ENCODE results near the gene SEMA4B.

SEMA4B gene

GRCh38 chr15:90205050-90205848, 4.1 kb downstream of the SEMA4B start:
- H3K27me3 ChIP-seq (ENCODE audit: control insufficient read depth, low read length) = peaks cover 8% of the 10 kb centered on the region
- no peaks in the 10 kb centered on the region for H3K9me3 ChIP-seq (ENCODE audit: control insufficient read depth, insufficient read depth, low read length)
- H3K27ac ChIP-seq (ENCODE audit: low read depth, low read length) = no peak overlapping the region
- H3K36me3 ChIP-seq (ENCODE audit: control insufficient read depth, low read length) = no peaks in the 10 kb centered on the region
- H3K79me2 ChIP-seq (ENCODE audit: control insufficient read depth, low read length) = peaks cover 5% of the 10 kb centered on the region
- H3K4me3 ChIP-seq (ENCODE audit: low read length) = no peak overlapping the region
- no peak for TF ChIP-seq CTCF (IDR thresholded peaks at IDR 0.05; ENCODE audit: low read depth, low read length, poor library complexity, severe bottlenecking)
- TF ChIP-seq EZH2phosphoT487 (IDR thresholded peaks at IDR 0.05; ENCODE audit: borderline replicate concordance, low read length) = no peak
- peaks cover 19% of the 10 kb centered on the region for H3K4me1 ChIP-seq (ENCODE audit: control insufficient read depth, low read length)
- H4K20me1 ChIP-seq (ENCODE audit: control insufficient read depth, insufficient read depth, low read depth, low read length) = 0 out of 2 replicates have a peak, but pooled peaks cover 2% of the 10 kb centered on the region
- H3F3A ChIP-seq (ENCODE audit: control insufficient read depth, insufficient read depth) = no peaks in the 10 kb centered on the region
- H3K4me2 ChIP-seq (ENCODE audit: low read length) = no peak overlapping the region
- no peaks in the 10 kb centered on the region for H3K9me2 ChIP-seq (replicated peaks; ENCODE audit: control insufficient read depth, low read length)

- Histone ChIP-seq H3K79me2 (ENCODE audit: control insufficient read depth, low read length) (peaks cover 5% of the 10 kb centered on the region), H3F3A (ENCODE audit: control insufficient read depth, insufficient read depth) (no peaks in the 10 kb centered on the region), H3K9me2 (replicated peaks; ENCODE audit: control insufficient read depth, low read length) (no peaks in the 10 kb centered on the region), H3K4me2 (ENCODE audit: low read length) (no peak overlapping the region), H3K4me1 (ENCODE audit: control insufficient read depth, low read length) (peaks cover 12% of the 10 kb centered on the region), H3K36me3 (ENCODE audit: control insufficient read depth, low read length) (no peaks in the 10 kb centered on the region), H4K20me1 (ENCODE audit: control insufficient read depth, insufficient read depth, low read depth, low read length) (0 out of 2 replicates have a peak, but pooled peaks cover 2% of the 10 kb centered on the region), H3K4me3 (ENCODE audit: low read length) (no peak overlapping the region), H3K27ac (ENCODE audit: low read depth, low read length) (no peak overlapping the region), H3K27me3 (ENCODE audit: control insufficient read depth, low read length) (peaks cover 8% of the 10 kb centered on the region), H3K9me3 (ENCODE audit: control insufficient read depth, insufficient read depth, low read length) (no peaks in the 10 kb centered on the region)
- TF ChIP-seq EZH2phosphoT487 (IDR thresholded peaks at IDR 0.05; ENCODE audit: borderline replicate concordance, low read length) = no peak
- no peak for TF ChIP-seq CTCF (IDR thresholded peaks at IDR 0.05; ENCODE audit: low read depth, low read length, poor library complexity, severe bottlenecking)
Measured at GRCh38 chr15:90205886-90206285, 4.8 kb downstream of the SEMA4B start.

- H3K36me3 ChIP-seq (ENCODE audit: control insufficient read depth, low read length) = no peaks in the 10 kb centered on the region
Measured at GRCh38 chr15:90207252-90207651, 6.1 kb downstream of the SEMA4B start.

More at GRCh38 chr15:90207252-90207651, 6.1 kb downstream of the SEMA4B start:
- H3K27ac ChIP-seq (ENCODE audit: low read depth, low read length) = no peak overlapping the region
- H3K27me3 ChIP-seq (ENCODE audit: control insufficient read depth, low read length) = peaks cover 2% of the 10 kb centered on the region
- H3F3A ChIP-seq (ENCODE audit: control insufficient read depth, insufficient read depth) = no peaks in the 10 kb centered on the region
- no peak overlapping the region for H3K4me3 ChIP-seq (ENCODE audit: low read length)
- TF ChIP-seq EZH2phosphoT487 (IDR thresholded peaks at IDR 0.05; ENCODE audit: borderline replicate concordance, low read length) (no peak), CTCF (IDR thresholded peaks at IDR 0.05; ENCODE audit: low read depth, low read length, poor library complexity, severe bottlenecking) (no peak)
- H4K20me1 ChIP-seq (ENCODE audit: control insufficient read depth, insufficient read depth, low read depth, low read length) = no peaks in the 10 kb centered on the region
- no peaks in the 10 kb centered on the region for H3K9me3 ChIP-seq (ENCODE audit: control insufficient read depth, insufficient read depth, low read length)
- H3K79me2 ChIP-seq (ENCODE audit: control insufficient read depth, low read length) = no peaks in the 10 kb centered on the region
- H3K9me2 ChIP-seq (replicated peaks; ENCODE audit: control insufficient read depth, low read length) = no peaks in the 10 kb centered on the region
- peaks cover 6% of the 10 kb centered on the region for H3K4me1 ChIP-seq (ENCODE audit: control insufficient read depth, low read length)
- no peak overlapping the region for H3K4me2 ChIP-seq (ENCODE audit: low read length)
